HFFc6 (cell line): ENCODE measurements around the gene PDE8B. TPM values are rescaled to one million over a fixed set of nuclear protein-coding genes. Genes with fewer than 3 reads are reported as not detected.

Experiments
- DNase-seq: peaks from one replicate; pipeline ENCODE4 v3.0.0-alpha.2; 2018
- H3K27ac Mint-ChIP-seq: 2 replicates; pipeline ENCODE4 v1.8.0; 2020; ENCODE audit warnings: mild to moderate bottlenecking, mixed read lengths
- H3K27me3 Mint-ChIP-seq: 2 replicates; pipeline ENCODE4 v1.8.0; 2021; ENCODE audit warnings: mild to moderate bottlenecking, moderate library complexity, mixed read lengths; ENCODE audit not compliant: insufficient read depth
- H3K36me3 Mint-ChIP-seq: 2 replicates; pipeline ENCODE4 v1.8.0; 2021; ENCODE audit warnings: low read depth, mixed read lengths
- H3K4me1 Mint-ChIP-seq: 2 replicates; pipeline ENCODE4 v1.8.0; 2020; ENCODE audit warnings: low read depth, mixed read lengths
- H3K4me3 Mint-ChIP-seq: 2 replicates; pipeline ENCODE4 v1.8.0; 2020; ENCODE audit warnings: mild to moderate bottlenecking, moderate library complexity, mixed read lengths
- H3K9me3 Mint-ChIP-seq: 2 replicates; pipeline ENCODE4 v1.8.0; 2020; ENCODE audit warnings: mild to moderate bottlenecking, mixed read lengths
- total RNA-seq, 6 experiments: library from RNA; stranded (reverse); fragmentation: NEBNext Ultra II Directional; extraction: Animal tissue kit (Norgen Biotek cat#: 25700); gene quantifications; 2 replicates in 1 of 6; 3 replicates in 5 of 6; pipeline ENCODE4 v1.2.3, GENCODE V29; 2021
- TF ChIP-seq, protein P1 (sequence below): fragments of 200-600 bp; sonication (generic); IDR thresholded peaks from 2 replicates; pipeline ENCODE4 v1.5.0; 2021; ENCODE audit warnings: antibody characterized with exemption, mild to moderate bottlenecking

PDE8B gene
- total RNA-seq, 6 experiments from 2014 or later = 0.14 TPM; not detected in 5

DNA sequence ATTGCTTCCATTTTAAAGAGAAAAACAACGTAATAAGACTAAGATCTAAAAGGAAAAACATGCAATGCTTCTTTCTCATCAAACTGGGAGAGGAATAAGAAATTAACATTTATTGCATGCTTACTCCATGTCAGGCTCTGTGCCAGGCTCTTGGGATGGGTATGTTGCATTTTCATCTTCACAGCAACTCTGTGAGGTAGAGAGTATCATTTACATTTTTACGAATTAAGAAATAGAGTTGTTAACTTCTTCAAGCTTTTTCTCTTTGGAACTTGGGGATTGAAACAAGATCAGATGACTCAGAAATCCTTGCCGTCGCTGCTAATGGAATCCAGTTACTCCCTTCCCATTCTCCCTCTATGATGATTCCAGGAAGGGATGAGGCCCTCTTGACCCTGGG lies 39.5 kb downstream of the PDE8B start:
- H3K27me3 Mint-ChIP-seq = peaks cover 35% of the 10 kb centered on the region
- H3K4me1 Mint-ChIP-seq = no peaks in the 10 kb centered on the region; the same call in 1 of the 2 replicates
- H3K36me3 Mint-ChIP-seq = no peaks in the 10 kb centered on the region
- H3K9me3 Mint-ChIP-seq = no peaks in the 10 kb centered on the region
- TF ChIP-seq, protein P1, sequence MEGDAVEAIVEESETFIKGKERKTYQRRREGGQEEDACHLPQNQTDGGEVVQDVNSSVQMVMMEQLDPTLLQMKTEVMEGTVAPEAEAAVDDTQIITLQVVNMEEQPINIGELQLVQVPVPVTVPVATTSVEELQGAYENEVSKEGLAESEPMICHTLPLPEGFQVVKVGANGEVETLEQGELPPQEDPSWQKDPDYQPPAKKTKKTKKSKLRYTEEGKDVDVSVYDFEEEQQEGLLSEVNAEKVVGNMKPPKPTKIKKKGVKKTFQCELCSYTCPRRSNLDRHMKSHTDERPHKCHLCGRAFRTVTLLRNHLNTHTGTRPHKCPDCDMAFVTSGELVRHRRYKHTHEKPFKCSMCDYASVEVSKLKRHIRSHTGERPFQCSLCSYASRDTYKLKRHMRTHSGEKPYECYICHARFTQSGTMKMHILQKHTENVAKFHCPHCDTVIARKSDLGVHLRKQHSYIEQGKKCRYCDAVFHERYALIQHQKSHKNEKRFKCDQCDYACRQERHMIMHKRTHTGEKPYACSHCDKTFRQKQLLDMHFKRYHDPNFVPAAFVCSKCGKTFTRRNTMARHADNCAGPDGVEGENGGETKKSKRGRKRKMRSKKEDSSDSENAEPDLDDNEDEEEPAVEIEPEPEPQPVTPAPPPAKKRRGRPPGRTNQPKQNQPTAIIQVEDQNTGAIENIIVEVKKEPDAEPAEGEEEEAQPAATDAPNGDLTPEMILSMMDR = no peak
- no peak overlapping the region for H3K27ac Mint-ChIP-seq
- no peak overlapping the region for H3K4me3 Mint-ChIP-seq
- DNase-seq = no peak

DNA sequence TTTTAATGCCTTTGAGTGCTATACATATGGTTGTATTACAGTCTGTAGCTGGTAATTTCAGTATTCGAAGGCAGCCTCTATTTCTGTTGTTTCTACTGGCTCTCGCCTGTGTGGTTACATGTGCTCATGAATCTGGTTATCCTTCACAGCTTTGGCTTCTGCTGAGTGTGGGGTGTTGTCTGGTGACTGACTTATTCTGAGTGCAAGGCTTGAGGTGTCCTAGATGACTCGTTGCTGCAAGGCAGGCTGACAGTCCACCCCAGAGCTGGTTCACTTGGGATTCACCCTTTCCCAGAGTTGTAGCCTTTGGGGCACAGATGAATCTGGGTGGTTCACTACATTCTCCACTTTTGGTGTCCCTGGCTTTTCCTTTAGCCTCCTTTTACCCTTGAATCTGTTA lies 41.4 kb downstream of the PDE8B start:
- Mint-ChIP-seq H3K9me3 (no peaks in the 10 kb centered on the region), H3K4me3 (no peak overlapping the region), H3K4me1 (no peaks in the 10 kb centered on the region; the same call in 1 of the 2 replicates), H3K36me3 (no peaks in the 10 kb centered on the region), H3K27me3 (peaks cover 38% of the 10 kb centered on the region), H3K27ac (no peak overlapping the region)
- peak; percentile 4 for DNase-seq
- TF ChIP-seq, protein P1 = no peak

DNA sequence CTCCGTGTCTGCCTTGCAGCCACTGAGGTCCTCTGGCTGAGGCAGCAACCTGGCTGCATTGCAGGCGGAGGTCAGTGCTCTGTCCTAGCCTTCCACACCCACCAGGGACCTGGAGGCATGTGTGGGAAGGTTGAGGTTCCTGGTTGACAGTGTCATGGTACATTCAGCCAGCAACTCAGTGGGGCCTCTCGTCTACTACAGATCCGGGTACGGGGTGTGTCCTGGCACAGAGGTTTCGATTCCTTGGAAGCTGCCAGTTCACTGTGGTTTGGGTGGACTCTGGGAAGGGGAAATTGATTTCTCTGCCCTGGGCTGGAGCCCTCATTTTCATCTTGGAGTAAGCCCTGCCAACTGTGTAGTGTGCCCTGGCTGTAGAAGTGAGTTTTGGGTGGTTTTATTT lies 45.1 kb downstream of the PDE8B start:
- TF ChIP-seq, protein P1 = no peak
- H3K27me3 Mint-ChIP-seq = peaks cover 23% of the 10 kb centered on the region
- no peak for DNase-seq

DNA sequence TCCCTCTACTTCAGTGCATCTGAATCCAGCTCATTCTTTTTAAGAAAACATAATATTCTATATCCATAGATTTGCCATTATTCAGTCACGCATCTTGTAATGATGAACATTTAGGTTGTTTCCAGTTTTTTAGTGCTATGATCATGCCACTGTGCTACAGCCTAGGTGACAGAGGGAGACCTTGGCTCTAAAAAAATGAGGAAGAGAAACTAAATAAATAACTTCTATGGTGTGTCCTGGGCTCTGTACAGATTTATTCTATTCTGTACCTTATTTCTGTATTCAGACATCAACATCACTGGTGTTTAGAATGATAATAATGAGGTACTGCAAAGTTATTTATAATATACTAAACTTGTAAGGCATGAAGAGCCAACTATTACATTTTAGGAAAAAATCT lies 45.9 kb downstream of the PDE8B start:
- Mint-ChIP-seq H3K9me3 (no peaks in the 10 kb centered on the region), H3K27ac (no peak overlapping the region), H3K27me3 (peaks cover 23% of the 10 kb centered on the region), H3K4me1 (no peaks in the 10 kb centered on the region), H3K4me3 (no peak overlapping the region), H3K36me3 (no peaks in the 10 kb centered on the region)
- no peak for DNase-seq
- TF ChIP-seq, protein P1 = no peak

More for the DNA sequence above, 45.1 kb downstream of the PDE8B start:
- Mint-ChIP-seq H3K4me1 (no peaks in the 10 kb centered on the region), H3K4me3 (no peak overlapping the region), H3K36me3 (no peaks in the 10 kb centered on the region), H3K9me3 (no peaks in the 10 kb centered on the region), H3K27ac (no peak overlapping the region)

DNA sequence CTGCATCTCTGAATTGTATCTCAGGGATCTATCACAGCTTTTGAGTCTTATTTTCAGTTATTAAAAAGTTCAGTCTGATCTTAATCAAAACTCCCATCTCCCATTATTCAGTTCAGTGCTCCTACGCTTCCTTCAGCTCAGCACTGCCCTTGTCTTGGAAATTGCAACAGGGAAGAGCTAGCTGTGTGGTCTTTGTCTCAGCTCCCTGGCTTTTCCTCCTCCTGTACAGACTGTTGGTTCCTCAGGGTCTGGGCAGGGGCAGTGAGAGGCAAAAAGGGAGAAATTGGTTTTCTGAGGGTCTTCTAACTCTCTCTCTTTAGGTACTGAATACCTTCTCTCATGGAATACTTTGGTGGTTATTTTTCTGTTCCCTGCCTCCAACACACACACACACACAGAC lies 48.2 kb downstream of the PDE8B start:
- no peaks in the 10 kb centered on the region for H3K9me3 Mint-ChIP-seq
- H3K4me1 Mint-ChIP-seq = no peaks in the 10 kb centered on the region
- peaks cover 22% of the 10 kb centered on the region for H3K27me3 Mint-ChIP-seq
- H3K27ac Mint-ChIP-seq = no peak overlapping the region
- H3K36me3 Mint-ChIP-seq = no peaks in the 10 kb centered on the region
- no peak for DNase-seq
- no peak overlapping the region for H3K4me3 Mint-ChIP-seq
- TF ChIP-seq, protein P1 = no peak

DNA sequence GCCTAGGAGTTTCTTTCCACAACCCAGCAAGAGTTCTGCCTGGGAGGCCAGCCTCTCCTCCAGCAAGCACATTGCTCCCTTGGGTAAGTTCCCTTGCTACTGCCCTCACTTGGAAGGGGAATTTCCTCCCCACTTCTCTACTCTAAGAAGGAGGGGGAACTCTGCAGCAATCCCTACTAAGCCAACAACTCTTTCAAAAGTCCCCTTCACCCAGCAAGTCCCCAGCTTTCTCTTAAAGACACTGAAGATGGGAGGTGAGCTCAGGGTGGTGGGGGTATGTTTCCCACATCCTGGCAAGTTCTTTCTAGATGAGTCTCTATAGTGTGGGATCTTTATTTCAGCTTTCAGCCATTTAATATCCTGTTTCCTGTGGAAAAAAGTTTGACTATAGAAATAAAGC lies 49.0 kb downstream of the PDE8B start:
- TF ChIP-seq, protein P1 = no peak
- H3K4me1 Mint-ChIP-seq = no peaks in the 10 kb centered on the region
- no peak overlapping the region for H3K4me3 Mint-ChIP-seq
- no peak overlapping the region for H3K27ac Mint-ChIP-seq
- no peaks in the 10 kb centered on the region for H3K9me3 Mint-ChIP-seq
- no peaks in the 10 kb centered on the region for H3K36me3 Mint-ChIP-seq
- no peak for DNase-seq
- H3K27me3 Mint-ChIP-seq = peaks cover 20% of the 10 kb centered on the region
